Right lung (tissue), 10 donors: Measurements from ENCODE around the gene ANKDD1B. TPM values are rescaled to one million over a fixed set of nuclear protein-coding genes. Genes with fewer than 3 reads are reported as not detected.
"Not testable (repeated sequence)": the region's sequence is repeated elsewhere in the genome, so short reads cannot be mapped to it uniquely, and the experiment has no call there.

Source experiments
- DNase-seq, 2 donors: peaks; one replicate each; pipeline ENCODE4 v3.0.0-alpha.2; 2013
- long read RNA-seq, 8 donors: transcript quantifications; one replicate each; lab custom pipeline, GENCODE V29; 2026
- polyA plus RNA-seq, 5 donors: library from polyadenylated mRNA; unstranded; fragments of 120-200 nt; gene quantifications; one replicate each; pipeline versions ENCODE4 v1.2.1 to v1.2.3, GENCODE V29; 2013; ENCODE audit warnings: inconsistent platforms in 1 of 5, low replicate concordance in 1 of 5; ENCODE audit not compliant: insufficient read length in 5 of 5, insufficient read depth in 1 of 5

Gene ANKDD1B
- polyA plus RNA-seq, result 1 to 10 TPM; 3.7 to 5.7 (median 4.5) TPM
- long read RNA-seq, donor 1, result 0 reads
- long read RNA-seq, donor 2, result 0 reads
- long read RNA-seq, donor 3, result 0 reads
- long read RNA-seq, donor 4, result 0 reads
- long read RNA-seq, donor 5, result 0 reads
- long read RNA-seq, donor 6, partial matches to known transcripts, result 0 of 1 reads
- long read RNA-seq, donor 6, other reads (novel, unspliced or antisense), result 0 of 1 reads
- long read RNA-seq, donor 7, result 0 reads
- long read RNA-seq, donor 8, result 0 reads

DNA sequence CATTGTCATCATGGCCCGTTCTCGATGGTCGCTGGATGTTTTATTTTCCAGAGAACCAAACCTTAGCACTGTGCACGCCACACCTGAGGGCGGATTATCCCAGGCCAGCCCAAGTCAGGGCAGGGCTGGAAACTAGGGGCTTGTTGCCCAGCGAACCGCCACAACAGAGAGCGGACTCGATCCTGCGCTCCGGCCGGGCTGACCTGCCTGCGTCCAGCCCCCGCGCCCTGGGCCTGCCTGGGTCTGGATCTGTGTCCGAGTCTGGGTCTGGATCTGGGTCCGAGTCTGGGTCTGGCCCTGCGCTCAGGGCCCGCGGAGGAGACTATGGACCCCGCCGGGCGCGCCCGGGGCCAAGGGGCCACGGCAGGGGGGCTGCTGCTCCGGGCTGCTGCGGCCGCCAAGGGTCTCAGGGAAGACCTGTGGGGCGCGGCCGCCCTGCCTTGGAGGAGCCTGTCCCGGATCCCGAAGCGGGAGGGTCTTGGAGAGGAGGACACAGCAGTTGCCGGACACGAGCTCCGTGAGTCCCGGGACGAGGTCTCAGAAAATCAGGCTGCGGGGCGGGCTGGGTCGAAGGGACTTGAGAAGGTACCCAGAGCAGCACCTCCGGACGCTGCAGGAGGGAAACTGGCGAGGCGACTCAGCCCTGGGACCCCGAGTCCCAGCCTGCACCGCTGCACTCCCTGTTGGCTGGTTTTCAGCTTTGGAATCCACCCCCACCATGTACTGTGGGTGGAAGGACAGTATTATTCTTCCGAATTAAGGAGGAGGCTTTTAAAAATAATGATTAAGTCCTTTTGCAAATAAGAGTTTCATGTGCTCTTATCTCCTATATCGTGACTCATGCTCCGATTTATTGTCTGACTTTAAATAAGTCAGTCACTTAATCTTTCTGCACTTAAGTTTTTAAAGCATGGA lies at the start of gene ANKDD1B:
ANKDD1B (plus strand) TSS at position 143 of the 915 bp plus-strand sequence; CDS start at position 325, 182 bp downstream.
- DNase-seq, result peak in 1 of 2 donors; percentile 80

DNA sequence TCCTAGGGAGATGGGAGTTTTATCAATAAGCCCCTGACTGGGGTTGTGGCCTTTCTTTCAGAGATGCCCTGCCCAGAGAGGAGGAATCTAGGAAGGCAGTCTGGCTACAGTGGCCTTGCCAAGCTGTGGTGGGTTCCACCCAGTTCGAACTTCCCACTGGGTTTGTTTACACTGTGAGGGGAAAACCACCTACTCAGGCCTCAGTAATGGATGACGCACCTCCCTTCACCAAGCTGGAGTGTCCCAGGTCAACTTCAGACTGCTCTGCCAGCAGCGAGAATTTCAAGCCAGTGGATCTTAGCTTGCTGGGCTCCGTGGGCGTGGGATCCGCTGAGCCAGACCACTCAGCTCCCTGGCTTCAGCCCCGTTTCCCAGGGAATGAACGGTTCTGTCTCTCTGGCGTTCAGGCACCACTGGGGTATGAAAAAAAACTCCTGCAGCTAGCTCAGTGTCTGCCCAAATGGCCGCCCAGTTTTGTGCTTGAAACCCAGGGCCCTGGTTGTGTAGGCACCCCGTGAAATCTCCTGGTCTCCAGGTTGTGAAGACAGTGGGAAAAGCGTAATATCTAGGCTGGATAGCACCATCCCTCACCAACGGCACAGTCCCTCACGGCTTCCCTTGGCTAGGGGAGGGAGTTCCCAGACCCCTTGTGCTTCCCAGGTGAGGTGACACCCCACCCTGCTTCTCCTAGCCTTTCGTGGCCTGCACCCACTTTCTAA lies 45.1 kb upstream of the ANKDD1B start:
- DNase-seq, result not testable (repeated sequence)

DNA sequence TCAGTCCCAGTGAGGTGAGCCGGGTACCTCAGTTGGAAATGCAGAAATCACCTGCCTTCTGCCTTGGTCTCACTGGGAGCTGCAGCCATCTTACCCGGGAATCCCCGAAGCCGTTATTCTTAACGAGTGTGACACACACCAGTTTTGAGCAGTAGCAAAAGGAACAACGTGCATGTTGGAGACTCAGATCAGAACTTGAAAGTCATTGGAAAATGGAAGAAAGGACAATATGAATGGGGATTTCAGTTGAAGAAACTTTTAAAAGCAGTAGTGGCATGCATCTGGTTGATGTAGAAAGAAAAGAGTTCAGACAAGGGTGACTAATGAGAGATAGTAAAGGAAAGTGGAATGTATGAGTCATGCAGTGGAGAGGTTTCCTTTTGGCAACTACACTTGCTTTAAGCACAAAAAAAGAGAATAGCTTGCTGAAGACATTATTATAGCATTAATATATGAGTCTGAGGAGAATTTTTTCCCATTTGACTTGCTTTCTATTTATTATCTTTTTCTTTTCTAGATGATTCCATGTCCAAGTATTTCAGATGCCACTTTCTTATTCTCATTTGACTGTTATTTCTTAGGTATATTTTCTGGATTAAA lies 44.4 kb upstream of the ANKDD1B start:
- DNase-seq, result peak in 1 of 2 donors; percentile 50

DNA sequence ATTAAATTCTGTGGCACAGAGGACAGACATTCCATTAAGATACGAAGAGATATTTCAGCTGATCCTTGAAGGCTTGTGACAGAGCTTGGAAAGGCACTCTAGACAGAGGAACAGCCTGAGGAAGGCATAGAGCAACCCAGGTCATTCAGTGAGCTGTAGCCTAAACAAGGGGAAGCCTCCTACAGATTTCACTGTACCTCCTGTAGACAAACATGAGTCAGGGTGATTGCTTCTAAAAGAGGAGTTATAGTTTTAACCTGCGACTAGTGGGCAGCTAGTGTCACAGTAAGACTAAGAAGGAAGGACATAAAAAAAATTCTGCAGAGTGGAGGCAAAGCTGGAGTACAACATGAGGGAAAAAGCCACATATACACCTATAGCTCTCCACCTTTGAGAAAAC lies 43.5 kb upstream of the ANKDD1B start:
- DNase-seq, result no peak

DNA sequence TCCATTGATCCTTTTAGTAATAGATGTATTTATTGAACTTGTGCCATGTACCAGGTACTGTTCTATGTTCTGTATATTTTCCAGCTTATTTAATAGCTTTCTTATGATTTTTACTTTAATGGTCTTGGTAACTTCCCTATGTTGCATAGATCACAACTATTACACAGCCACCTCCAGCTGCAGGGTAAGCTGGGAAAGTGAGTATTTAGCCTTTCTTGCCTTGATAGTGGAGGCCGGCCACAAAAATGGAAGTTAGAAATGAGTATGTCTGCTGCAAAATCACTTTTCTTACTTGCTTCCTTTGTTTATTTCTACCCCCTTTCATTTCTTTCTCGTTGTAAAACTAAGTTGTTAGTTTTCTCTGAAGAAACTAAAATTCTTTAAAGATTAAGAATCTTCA lies 43.1 kb upstream of the ANKDD1B start:
- no peak for DNase-seq

- DNase-seq, result no peak
These were observed 39.7 kb upstream of the ANKDD1B start for GRCh38 chr5:75571547-75571946.

GRCh38 chr5:75574791-75575190 lies 36.5 kb upstream of the ANKDD1B start:
- DNase-seq, result no peak

DNA sequence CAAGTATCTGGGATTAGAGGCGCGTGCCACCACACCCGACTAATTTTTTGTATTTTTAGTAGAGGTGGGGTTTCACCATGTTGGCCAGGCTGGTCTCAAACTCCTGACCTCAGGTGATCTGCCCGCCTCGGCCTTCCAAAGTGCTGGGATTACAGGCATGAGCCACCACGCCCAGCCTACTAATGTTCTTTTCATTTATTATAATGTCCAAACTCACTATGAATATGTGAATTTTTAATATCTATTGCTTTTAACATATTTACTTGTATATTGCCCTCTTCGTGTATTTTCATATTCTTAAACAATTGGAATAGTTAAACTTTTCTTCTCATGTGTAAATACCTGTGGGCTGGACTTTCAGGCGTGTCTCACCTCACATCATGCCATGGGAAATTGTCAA lies 33.0 kb upstream of the ANKDD1B start:
- not testable (repeated sequence) for DNase-seq

DNA sequence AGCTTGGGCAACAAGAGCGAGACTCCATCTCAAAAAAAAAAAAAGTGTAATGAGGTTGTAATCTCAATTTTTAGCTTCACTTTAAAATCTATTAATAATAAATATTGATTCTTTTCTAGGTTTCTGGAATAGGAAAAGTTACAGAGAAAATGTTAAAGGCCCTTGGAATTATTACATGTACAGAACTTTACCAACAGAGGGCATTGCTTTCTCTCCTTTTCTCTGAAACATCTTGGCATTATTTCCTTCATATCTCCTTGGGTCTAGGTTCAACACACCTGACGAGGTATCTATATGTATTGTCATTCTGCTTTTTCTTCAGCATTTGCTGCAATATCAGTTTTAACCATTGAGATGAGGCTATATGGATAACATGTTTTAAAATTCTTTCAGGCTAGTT lies 26.6 kb upstream of the ANKDD1B start:
- no peak for DNase-seq

- no peak for DNase-seq
These were observed 22.6 kb upstream of the ANKDD1B start for GRCh38 chr5:75588666-75589065.

DNA sequence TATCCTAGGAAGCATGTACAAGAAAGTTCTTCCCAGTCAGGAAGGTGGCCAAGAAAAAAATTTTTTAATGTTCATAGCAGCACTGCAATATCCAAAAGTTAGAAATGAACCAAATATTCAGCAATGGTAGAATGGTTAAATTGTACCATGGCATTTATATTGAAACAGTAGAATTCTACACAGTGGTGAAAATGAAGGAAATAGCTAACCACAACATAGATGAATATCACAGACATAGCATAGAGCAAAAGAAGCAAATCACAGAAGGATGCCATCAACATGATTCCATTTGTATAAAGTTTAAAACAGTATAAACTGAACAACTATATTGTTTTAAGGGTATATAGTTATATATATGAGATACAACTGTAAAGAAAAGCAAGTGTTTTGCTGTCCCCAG lies 10.7 kb upstream of the ANKDD1B start:
- DNase-seq, result no peak

DNA sequence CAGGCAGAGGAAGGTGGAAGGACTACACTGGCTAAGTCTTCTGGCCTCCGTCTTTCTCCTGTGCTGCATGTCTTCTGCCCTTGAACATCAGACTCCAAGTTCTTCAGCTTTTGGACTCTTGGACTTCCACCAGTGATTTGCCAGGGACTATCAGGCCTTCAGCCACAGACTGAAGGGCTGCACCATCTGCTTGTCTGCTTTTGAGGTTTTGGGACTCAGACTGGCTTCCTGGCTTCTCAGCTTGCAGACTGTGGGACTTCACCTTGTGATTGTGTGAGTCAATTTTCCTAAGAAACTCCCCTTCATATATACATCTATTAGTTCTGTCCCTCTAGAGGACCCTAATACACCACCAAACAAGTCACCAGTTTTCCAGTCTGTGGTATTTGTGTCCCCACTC lies 9.7 kb upstream of the ANKDD1B start:
- DNase-seq, result no peak

- DNase-seq, result no peak
These were observed 9.3 kb upstream of the ANKDD1B start for GRCh38 chr5:75601996-75602395.

GRCh38 chr5:75603371-75603770 lies 7.9 kb upstream of the ANKDD1B start:
- DNase-seq, result peak in 1 of 2 donors; percentile 66

GRCh38 chr5:75603821-75604220 lies 7.4 kb upstream of the ANKDD1B start:
- DNase-seq, result no peak

DNA sequence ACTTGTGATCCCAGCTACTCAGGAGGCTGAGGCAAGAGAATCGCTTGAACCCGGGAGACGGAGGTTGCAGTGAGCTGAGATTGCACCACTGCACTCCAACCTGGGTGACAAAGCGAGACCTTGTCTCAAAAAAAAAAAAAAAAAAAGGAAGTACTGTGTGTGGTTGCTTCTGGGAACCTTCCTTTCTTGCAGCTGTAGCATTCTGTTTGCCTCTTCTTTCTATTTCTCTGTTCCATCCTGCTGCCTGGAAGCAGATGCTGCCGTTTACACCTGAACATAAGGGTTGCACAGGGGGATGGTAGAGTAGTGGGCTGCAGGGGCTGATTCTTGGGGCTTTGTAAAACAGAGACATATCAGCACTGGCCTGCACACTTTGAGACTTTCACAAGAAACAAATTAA lies 3.9 kb upstream of the ANKDD1B start:
- DNase-seq, result not testable (repeated sequence)

- DNase-seq, result no peak
These were observed 2.4 kb upstream of the ANKDD1B start for GRCh38 chr5:75608870-75609269.

- DNase-seq, result no peak
These were observed 1.1 kb upstream of the ANKDD1B start for GRCh38 chr5:75610201-75610600.

GRCh38 chr5:75610859-75611310 lies 368 bp upstream of the ANKDD1B start:
- peak in 1 of 2 donors; percentile 19 for DNase-seq

GRCh38 chr5:75612226-75612569 lies 945 bp downstream of the ANKDD1B start:
- DNase-seq, result peak in 1 of 2 donors; percentile 30

DNA sequence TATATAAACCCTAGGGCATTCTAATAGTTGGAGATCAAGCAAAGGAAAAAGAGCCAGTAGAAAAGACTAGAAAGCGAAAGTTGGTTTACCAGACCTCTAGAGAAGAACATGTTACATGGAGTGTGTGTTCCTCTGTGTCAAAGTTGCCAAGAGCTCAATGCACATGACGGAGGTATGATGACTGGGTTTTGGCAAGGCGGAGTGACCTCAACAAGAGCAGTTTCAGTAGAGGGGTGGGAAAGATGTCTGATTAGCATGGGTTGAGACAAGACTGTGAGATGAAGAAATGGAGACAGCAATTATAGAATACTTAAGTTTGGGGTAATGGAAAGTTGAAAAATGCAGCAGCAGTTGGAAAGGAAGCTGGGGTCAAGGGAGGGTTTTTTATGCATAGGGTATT lies 1.6 kb downstream of the ANKDD1B start:
- peak in 1 of 2 donors; percentile 80 for DNase-seq

DNA sequence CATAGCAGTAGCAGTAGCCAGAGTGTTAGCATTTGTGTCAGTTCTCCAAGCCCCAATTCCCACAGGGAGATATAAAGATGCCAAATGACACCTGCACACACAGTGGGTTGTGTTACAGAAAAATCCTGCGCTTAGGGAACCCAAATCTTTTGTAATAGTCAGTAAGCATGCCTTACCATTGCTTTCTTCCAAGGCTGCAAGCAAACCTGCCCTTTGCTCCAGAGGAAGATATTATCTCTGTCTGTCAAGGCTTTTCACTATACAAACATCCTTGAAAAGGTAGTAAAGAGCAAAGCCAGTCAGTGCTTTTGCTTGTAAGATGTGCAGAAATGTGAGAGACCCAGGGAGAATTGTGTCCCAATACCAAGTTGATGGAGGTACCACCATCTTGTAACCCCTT lies 2.9 kb downstream of the ANKDD1B start:
- no peak for DNase-seq
